Thyroid gland (tissue), 4 donors: ENCODE data around the gene GRIN2A. TPM values are rescaled to one million over a fixed set of nuclear protein-coding genes. Genes with fewer than 3 reads are reported as not detected.

ENCODE experiments used
- DNase-seq, 2 donors: peaks; one replicate each; pipeline ENCODE4 v3.0.0-alpha.2; 2019
- H3K27ac ChIP-seq, 3 donors: fragments of 200-600 bp; sonication (generic); 1 replicate in 2 of 3; 2 replicates in 1 of 3; pipeline ENCODE4 v1.5.1; 2016 to 2019; ENCODE audit warnings: mild to moderate bottlenecking in 1 of 3, moderate library complexity in 1 of 3
- H3K27me3 ChIP-seq: fragments of 200-600 bp; sonication (generic); one replicate; pipeline ENCODE4 v1.5.1; 2019
- H3K36me3 ChIP-seq, 2 donors: fragments of 200-600 bp; sonication (generic); one replicate each; pipeline ENCODE4 v1.5.1; 2016 to 2019
- H3K4me1 ChIP-seq, 2 donors: fragments of 200-600 bp; sonication (generic); one replicate each; pipeline ENCODE4 v1.5.1; 2017 to 2019
- H3K4me3 ChIP-seq, 3 donors: fragments of 200-600 bp; sonication (generic); replicated peaks in 1 of 3; 1 replicate in 2 of 3; 2 replicates in 1 of 3; pipeline ENCODE4 v1.5.1; 2016; ENCODE audit warnings: mild to moderate bottlenecking in 1 of 3
- H3K9me3 ChIP-seq: fragments of 200-600 bp; sonication (generic); one replicate; pipeline ENCODE4 v1.5.1; 2017
- CTCF ChIP-seq, 6 experiments: fragments of 200-600 bp in 3 of 6; fragments of 450-650 bp in 3 of 6; sonication (generic) in 3 of 6; IDR thresholded peaks; one replicate each; pipeline ENCODE4 v1.5.1; 2016 to 2019; ENCODE audit warnings: antibody characterized with exemption in 6 of 6, mild to moderate bottlenecking in 2 of 6, inconsistent platforms in 1 of 6, moderate library complexity in 1 of 6
- POLR2A ChIP-seq, 2 donors: fragments of 450-650 bp; IDR thresholded peaks; one replicate each; pipeline ENCODE4 v1.6.1; 2017; ENCODE audit warnings: antibody characterized with exemption in 2 of 2, mild to moderate bottlenecking in 2 of 2, moderate library complexity in 1 of 2
- WGBS, 2 donors: methylation state at CpG; one replicate each; pipeline ENCODE4 v1.1.5; 2017; 5-methylcytosine and 5-hydroxymethylcytosine counted together
- intact Hi-C: fragments of 100-400 bp; cut with DNase I; formaldehyde crosslinking; loops from one replicate; pipeline ENCODE4 v1.15.1; 2023
- total RNA-seq, 4 donors: library from RNA; depleted of rRNA; stranded (reverse); fragments of >200 nt; gene quantifications; one replicate each; pipeline ENCODE4 v1.2.3, GENCODE V29; 2016

GRIN2A gene
- total RNA-seq, 4 donors from 2014 or later: 0.11 to 1.3 (median 0.53) TPM

- TF ChIP-seq POLR2A (IDR thresholded peaks at IDR 0.05): no peak
- no peak for TF ChIP-seq CTCF (IDR thresholded peaks at IDR 0.05)
- Histone ChIP-seq H3K27me3 (no peaks in the 10 kb centered on the region), H3K27ac (no peak overlapping the region), H3K9me3 (no peaks in the 10 kb centered on the region), H3K4me3 (no peak overlapping the region), H3K36me3 (no peaks in the 10 kb centered on the region), H3K4me1 (peaks cover 0 to 16% of the 10 kb centered on the region in 2 donors)
- intact Hi-C loops: no loop called here
- 57 to 68% methylated on average over 6 of the region's 7 CpGs for WGBS, 2 donors
- no peak for DNase-seq
These were observed 103.7 kb downstream of the GRIN2A start for GRCh38 chr16:10078541-10078949.

- H3K4me1 ChIP-seq: peaks cover 0 to 16% of the 10 kb centered on the region in 2 donors
- intact Hi-C loops: no loop called here
- no peak overlapping the region for H3K27ac ChIP-seq
- no peak for TF ChIP-seq POLR2A (IDR thresholded peaks at IDR 0.05)
- no peak for TF ChIP-seq CTCF (IDR thresholded peaks at IDR 0.05)
- WGBS, 2 donors: 90 to 92% methylated on average over 6 of the region's 6 CpGs
- H3K36me3 ChIP-seq: no peaks in the 10 kb centered on the region
- DNase-seq: no peak
- no peak overlapping the region for H3K4me3 ChIP-seq
- H3K9me3 ChIP-seq: no peaks in the 10 kb centered on the region
- no peaks in the 10 kb centered on the region for H3K27me3 ChIP-seq
These were observed 104.4 kb downstream of the GRIN2A start for GRCh38 chr16:10077861-10078260.

GRCh38 chr16:10076037-10076436 is 106.2 kb downstream of the GRIN2A start:
- H3K27ac ChIP-seq: no peak overlapping the region
- no peaks in the 10 kb centered on the region for H3K36me3 ChIP-seq
- no peaks in the 10 kb centered on the region for H3K27me3 ChIP-seq
- DNase-seq: no peak
- peaks cover 0 to 9% of the 10 kb centered on the region in 2 donors for H3K4me1 ChIP-seq
- intact Hi-C loops: no loop called here
- H3K9me3 ChIP-seq: no peaks in the 10 kb centered on the region
- WGBS, 2 donors: 89 to 99% methylated on average over 5 of the region's 5 CpGs
- H3K4me3 ChIP-seq: no peak overlapping the region
- TF ChIP-seq CTCF (IDR thresholded peaks at IDR 0.05) (no peak), POLR2A (IDR thresholded peaks at IDR 0.05) (no peak)

GRCh38 chr16:10070591-10070990 is 111.6 kb downstream of the GRIN2A start:
- intact Hi-C loops: no loop called here
- Histone ChIP-seq H3K4me1 (no peaks in the 10 kb centered on the region), H3K27me3 (no peaks in the 10 kb centered on the region), H3K27ac (no peak overlapping the region), H3K36me3 (no peaks in the 10 kb centered on the region), H3K4me3 (no peak overlapping the region), H3K9me3 (no peaks in the 10 kb centered on the region)
- DNase-seq: no peak
- TF ChIP-seq POLR2A (IDR thresholded peaks at IDR 0.05): no peak
- TF ChIP-seq CTCF (IDR thresholded peaks at IDR 0.05): no peak
- WGBS, 2 donors: 83 to 90% methylated on average over 4 of the region's 4 CpGs

GRCh38 chr16:10069374-10069773 is 112.9 kb downstream of the GRIN2A start:
- TF ChIP-seq POLR2A (IDR thresholded peaks at IDR 0.05) (no peak), CTCF (IDR thresholded peaks at IDR 0.05) (no peak)
- 47 to 53% methylated on average over 1 to 2 of the region's 3 CpGs for WGBS, 2 donors
- DNase-seq: no peak
- Histone ChIP-seq H3K27me3 (no peaks in the 10 kb centered on the region), H3K9me3 (no peaks in the 10 kb centered on the region), H3K27ac (no peak overlapping the region), H3K4me1 (no peaks in the 10 kb centered on the region), H3K4me3 (no peak overlapping the region), H3K36me3 (no peaks in the 10 kb centered on the region)
- intact Hi-C loops: no loop called here
